PC-3 (cell line): ENCODE measurements around the gene METTL8. TPM values are rescaled to one million over a fixed set of nuclear protein-coding genes. Genes with fewer than 3 reads are reported as not detected.

Source experiments
- ATAC-seq: fragments of 200-7000 bp; cut with Tn5 transposase; 2 replicates; pipeline ENCODE4 v1.9.1; 2020; ENCODE audit warnings: mild to moderate bottlenecking, moderate library complexity
- BruUV-seq: library from RNA; stranded (reverse); fragments of 400-500 nt; replicated peaks from 2 replicates; lab custom pipeline; 2021; lab: Mats Ljungman, UMichigan
- CTCF ChIA-PET: fragments of 300-600 bp; sonication (Branson Sonifier 250); formaldehyde crosslinking; loops from one replicate; lab custom pipeline; 2022; ENCODE audit warnings: antibody characterized with exemption; lab: Charles Lee
- POLR2A ChIA-PET: fragments of 300-600 bp; sonication (Branson Sonifier 250); formaldehyde crosslinking; loops from one replicate; lab custom pipeline; 2022; ENCODE audit warnings: antibody characterized with exemption; ENCODE audit not compliant: unreplicated experiment; lab: Charles Lee
- DNase-seq: peaks from one replicate; pipeline ENCODE4 v3.0.0-alpha.2; 2015
- H2AFZ ChIP-seq: fragments of 300-600 bp; sonication (generic); 2 replicates; pipeline ENCODE4 v1.6.0; 2016; ENCODE audit warnings: antibody characterized with exemption, low read length
- H3F3A ChIP-seq: fragments of 300-600 bp; sonication (generic); one replicate; pipeline ENCODE4 v1.6.0; 2017; ENCODE audit warnings: antibody characterized with exemption, low read length, control low read depth, mild to moderate bottlenecking; ENCODE audit not compliant: unreplicated experiment
- H3K27ac ChIP-seq: fragments of 300-600 bp; sonication (generic); 2 replicates; pipeline ENCODE4 v1.5.1; 2016; ENCODE audit warnings: mild to moderate bottlenecking, low read length
- H3K27me3 ChIP-seq: fragments of 300-600 bp; sonication (generic); 2 replicates; pipeline ENCODE4 v1.6.1; 2016; ENCODE audit warnings: low read length, mixed read lengths
- H3K36me3 ChIP-seq: fragments of 300-600 bp; sonication (generic); 2 replicates; pipeline ENCODE4 v1.6.1; 2016; ENCODE audit warnings: low read depth, mixed run types, low read length, mixed read lengths
- H3K4me1 ChIP-seq: fragments of 300-600 bp; sonication (generic); 2 replicates; pipeline ENCODE4 v1.5.1; 2016; ENCODE audit warnings: low read length; ENCODE audit not compliant: insufficient read depth
- H3K4me2 ChIP-seq: fragments of 300-600 bp; sonication (generic); 2 replicates; pipeline ENCODE4 v1.6.0; 2016; ENCODE audit warnings: low read length
- H3K4me3 ChIP-seq: fragments of 300-600 bp; sonication (generic); 2 replicates; pipeline ENCODE4 v1.5.1; 2016; ENCODE audit warnings: mild to moderate bottlenecking, low read length, mixed read lengths
- H3K79me2 ChIP-seq: fragments of 300-600 bp; sonication (generic); 2 replicates; pipeline ENCODE4 v1.6.1; 2017; ENCODE audit warnings: low read length, mixed read lengths
- H3K9ac ChIP-seq: fragments of 300-600 bp; sonication (generic); 2 replicates; pipeline ENCODE4 v1.6.0; 2016; ENCODE audit warnings: mild to moderate bottlenecking, low read length
- H3K9me2 ChIP-seq: fragments of 300-600 bp; sonication (generic); replicated peaks from 2 replicates; pipeline ENCODE4 v1.6.1; 2016; ENCODE audit warnings: mixed run types, low read length, mixed read lengths
- H3K9me3 ChIP-seq: fragments of 300-600 bp; sonication (generic); 2 replicates; pipeline ENCODE4 v1.6.1; 2016; ENCODE audit warnings: low read length, mixed read lengths
- H4K20me1 ChIP-seq: fragments of 300-600 bp; sonication (generic); 2 replicates; pipeline ENCODE4 v1.6.1; 2016; ENCODE audit warnings: low read length, mixed read lengths
- EZH2 ChIP-seq: fragments of 300-600 bp; sonication (generic); IDR thresholded peaks from one replicate; pipeline ENCODE4 v1.6.1; 2017; ENCODE audit warnings: antibody characterized with exemption, mild to moderate bottlenecking, low read length; ENCODE audit not compliant: unreplicated experiment
- EZH2phosphoT487 ChIP-seq: fragments of 300-600 bp; sonication (generic); IDR thresholded peaks from 2 replicates; pipeline ENCODE4 v1.6.1; 2018; ENCODE audit warnings: mild to moderate bottlenecking, antibody characterized with exemption, low read length, borderline replicate concordance
- intact Hi-C: fragments of 100-400 bp; cut with micrococcal nuclease; formaldehyde crosslinking; loops from 2 replicates; pipeline ENCODE4 v1.9.0; 2023
- total RNA-seq: library from RNA; depleted of rRNA; stranded (reverse); fragments of >200 nt; gene quantifications from 2 replicates; pipeline ENCODE4 v1.2.3, GENCODE V29; 2014
- TF ChIP-seq, protein P1 (sequence below): fragments of 300-600 bp; sonication (generic); conservative IDR thresholded peaks from 2 replicates; pipeline ENCODE4 v1.5.1; 2017; ENCODE audit warnings: antibody characterized with exemption, low read depth, mild to moderate bottlenecking, low read length

METTL8 gene
- total RNA-seq, 1 experiment from 2014 or later = 10.8 TPM

DNA sequence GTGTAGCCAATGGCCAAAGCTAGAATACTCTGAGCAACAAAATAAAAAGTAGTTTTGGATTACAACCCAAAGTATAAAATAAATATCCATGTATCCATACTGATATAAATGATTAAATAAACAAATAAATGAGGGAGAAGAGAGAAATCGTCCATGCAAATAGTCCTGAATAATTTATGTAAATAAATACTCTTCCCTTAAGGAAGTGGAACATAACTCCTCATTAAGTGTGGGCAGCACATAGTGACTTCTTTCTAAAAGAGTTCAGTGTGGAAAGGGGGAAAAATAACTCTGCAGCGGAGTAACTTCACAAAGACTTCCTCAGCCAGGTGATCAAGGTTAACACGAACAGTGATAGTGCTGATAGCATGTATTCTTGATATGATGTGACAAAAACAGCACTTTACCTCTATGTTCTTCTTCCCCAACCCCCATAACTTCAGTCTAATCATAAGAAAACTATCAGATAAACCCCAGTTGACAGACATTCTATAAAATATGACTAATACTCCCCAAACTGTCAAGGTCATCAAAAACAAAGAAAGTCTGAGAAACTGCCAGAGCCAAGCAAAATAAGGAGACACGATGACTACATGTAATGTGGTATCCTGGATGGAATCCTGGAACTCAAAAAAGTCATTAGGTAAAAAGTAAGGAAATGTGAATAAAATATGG is 30.7 kb downstream of the METTL8 start:
- Histone ChIP-seq H3K4me1 (peaks cover 28% of the 10 kb centered on the region), H3K4me2 (peak overlapping the region; percentile 50), H2AFZ (no peak overlapping the region), H3K36me3 (peaks cover 17% of the 10 kb centered on the region; the same call in 1 of the 2 replicates), H3K79me2 (peaks cover 63% of the 10 kb centered on the region), H3K9ac (no peak overlapping the region; the same call in 1 of the 2 replicates), H3K9me3 (no peaks in the 10 kb centered on the region; the same call in 1 of the 2 replicates), H3F3A (peaks cover 3% of the 10 kb centered on the region), H3K27me3 (no peaks in the 10 kb centered on the region), H3K27ac (peak overlapping the region; percentile 68), H3K9me2 (no peaks in the 10 kb centered on the region), H4K20me1 (no peaks in the 10 kb centered on the region), H3K4me3 (no peak overlapping the region; the same call in none of the 2 replicates)
- TF ChIP-seq, protein P1, sequence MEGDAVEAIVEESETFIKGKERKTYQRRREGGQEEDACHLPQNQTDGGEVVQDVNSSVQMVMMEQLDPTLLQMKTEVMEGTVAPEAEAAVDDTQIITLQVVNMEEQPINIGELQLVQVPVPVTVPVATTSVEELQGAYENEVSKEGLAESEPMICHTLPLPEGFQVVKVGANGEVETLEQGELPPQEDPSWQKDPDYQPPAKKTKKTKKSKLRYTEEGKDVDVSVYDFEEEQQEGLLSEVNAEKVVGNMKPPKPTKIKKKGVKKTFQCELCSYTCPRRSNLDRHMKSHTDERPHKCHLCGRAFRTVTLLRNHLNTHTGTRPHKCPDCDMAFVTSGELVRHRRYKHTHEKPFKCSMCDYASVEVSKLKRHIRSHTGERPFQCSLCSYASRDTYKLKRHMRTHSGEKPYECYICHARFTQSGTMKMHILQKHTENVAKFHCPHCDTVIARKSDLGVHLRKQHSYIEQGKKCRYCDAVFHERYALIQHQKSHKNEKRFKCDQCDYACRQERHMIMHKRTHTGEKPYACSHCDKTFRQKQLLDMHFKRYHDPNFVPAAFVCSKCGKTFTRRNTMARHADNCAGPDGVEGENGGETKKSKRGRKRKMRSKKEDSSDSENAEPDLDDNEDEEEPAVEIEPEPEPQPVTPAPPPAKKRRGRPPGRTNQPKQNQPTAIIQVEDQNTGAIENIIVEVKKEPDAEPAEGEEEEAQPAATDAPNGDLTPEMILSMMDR = no peak
- no peak for TF ChIP-seq EZH2phosphoT487
- TF ChIP-seq EZH2 = no peak
- peak; percentile 65 for ATAC-seq
- TSS peak; percentile 31 for BruUV-seq
- ChIA-PET CTCF (no interaction called here), POLR2A (no interaction called here)
- intact Hi-C loops = no loop called here
- DNase-seq = peak; percentile 78

DNA sequence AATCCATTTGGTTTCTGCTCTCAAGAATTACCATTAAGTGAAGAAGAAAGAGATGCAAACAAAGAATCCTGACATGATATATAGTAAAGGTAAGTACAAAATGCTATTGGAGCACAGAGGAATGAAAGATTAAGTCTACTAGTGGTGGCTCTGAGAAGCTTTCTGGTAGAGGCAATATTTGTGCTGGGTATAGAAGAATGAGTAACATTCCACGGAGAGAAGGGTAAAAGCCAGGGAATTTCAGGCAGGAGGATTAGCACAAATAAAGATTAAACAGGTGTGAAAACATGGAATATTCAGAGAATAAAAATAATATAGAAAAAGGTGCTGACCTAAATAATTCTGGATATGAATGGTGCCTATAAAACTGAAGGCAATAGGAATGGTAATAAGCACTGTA is 31.8 kb downstream of the METTL8 start:
- Histone ChIP-seq H3K4me3 (no peak overlapping the region), H3K9me2 (no peaks in the 10 kb centered on the region), H2AFZ (no peak overlapping the region), H3K27me3 (no peaks in the 10 kb centered on the region), H3K36me3 (peaks cover 17% of the 10 kb centered on the region; the same call in 1 of the 2 replicates), H3K27ac (peak overlapping the region; percentile 68; the same call in 1 of the 2 replicates), H3K4me1 (peaks cover 28% of the 10 kb centered on the region), H3K4me2 (no peak overlapping the region), H3F3A (peaks cover 3% of the 10 kb centered on the region), H4K20me1 (no peaks in the 10 kb centered on the region), H3K9me3 (no peaks in the 10 kb centered on the region; the same call in 1 of the 2 replicates), H3K9ac (no peak overlapping the region), H3K79me2 (peaks cover 59% of the 10 kb centered on the region)
- ChIA-PET POLR2A (no interaction called here), CTCF (no interaction called here)
- ATAC-seq = no peak
- intact Hi-C loops = no loop called here
- no TSS peak for BruUV-seq
- no peak for DNase-seq
- TF ChIP-seq EZH2phosphoT487 (no peak), EZH2 (no peak)
- TF ChIP-seq, protein P1 = no peak

DNA sequence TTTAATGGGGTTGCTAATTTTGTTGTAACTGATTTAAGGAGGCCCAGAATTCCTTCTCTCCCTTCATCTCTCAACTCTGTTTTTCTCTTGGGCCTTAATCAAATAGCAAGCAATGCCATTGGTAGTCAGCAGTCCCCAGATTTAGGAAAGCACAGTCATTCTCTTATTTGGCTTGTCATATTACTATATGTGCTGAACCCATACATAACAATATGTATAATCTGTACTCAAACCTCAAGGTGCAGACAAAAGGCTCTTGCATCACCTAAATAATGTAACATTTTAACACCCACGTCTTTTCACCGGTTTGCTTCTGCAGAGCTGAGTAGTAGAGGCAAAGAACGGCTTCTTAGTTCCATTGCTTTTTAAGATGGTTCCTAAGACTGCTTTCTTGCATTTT is 33.4 kb downstream of the METTL8 start:
- no peaks in the 10 kb centered on the region for H4K20me1 ChIP-seq
- no peak overlapping the region for H3K4me3 ChIP-seq
- peaks cover 48% of the 10 kb centered on the region for H3K79me2 ChIP-seq
- H2AFZ ChIP-seq = no peak overlapping the region
- POLR2A ChIA-PET = no interaction called here
- peaks cover 28% of the 10 kb centered on the region for H3K4me1 ChIP-seq
- no peaks in the 10 kb centered on the region for H3K27me3 ChIP-seq
- peaks cover 14% of the 10 kb centered on the region; the same call in 1 of the 2 replicates for H3K36me3 ChIP-seq
- no peak overlapping the region for H3K27ac ChIP-seq
- H3K9me3 ChIP-seq = no peaks in the 10 kb centered on the region; the same call in 1 of the 2 replicates
- DNase-seq (no peak), ATAC-seq (no peak)
- TF ChIP-seq EZH2phosphoT487 = no peak
- TF ChIP-seq, protein P1 = no peak
- no peak for TF ChIP-seq EZH2
- no peaks in the 10 kb centered on the region for H3K9me2 ChIP-seq
- H3F3A ChIP-seq = peaks cover 3% of the 10 kb centered on the region
- CTCF ChIA-PET = no interaction called here
- no TSS peak for BruUV-seq
- intact Hi-C loops = no loop called here
- H3K4me2 ChIP-seq = no peak overlapping the region
- no peak overlapping the region for H3K9ac ChIP-seq
